Measurements from ENCODE around the gene TAS1R1. TPM values are rescaled to one million over a fixed set of nuclear protein-coding genes. Genes with fewer than 3 reads are reported as not detected.
A peak's percentile ranks its signal among the peaks of the same experiment; 100 is the strongest.

TAS1R1 gene
- total RNA-seq, 1 experiment from 2014 or later = not detected

GRCh38 chr1:6513320-6513801 is 41.7 kb upstream of the TAS1R1 start:
- no peak for DNase-seq (ENCODE audit: low read depth, low spot score)
- in situ Hi-C loops (cut with HindIII; ENCODE audit: low pct_unique_long_range_greater_than_20kb, low sequenced_read_pairs) (no loop called here), intact Hi-C loops (cut with micrococcal nuclease; ENCODE audit: unreplicated experiment) (no loop called here)
- Histone ChIP-seq H3K27ac (ENCODE audit: low read length) (no peak overlapping the region), H3K4me1 (ENCODE audit: control insufficient read depth, insufficient read depth, low read length) (peaks cover 4% of the 10 kb centered on the region), H3K36me3 (ENCODE audit: control insufficient read depth, insufficient read depth, low read length) (no peaks in the 10 kb centered on the region), H3K9me3 (ENCODE audit: control insufficient read depth, insufficient read depth, low read depth, low read length) (no peaks in the 10 kb centered on the region), H3K4me3 (ENCODE audit: low read depth in 2 of 2, low read length in 2 of 2) (no peak overlapping the region), H3K27me3 (ENCODE audit: control insufficient read depth, insufficient read depth, low read length) (no peaks in the 10 kb centered on the region)
- ChIA-PET CTCF (no interaction called here), POLR2A (no interaction called here)
- BruUV-seq (replicated peaks) = no TSS peak
- peak; percentile 26 for ATAC-seq
- no peak for TF ChIP-seq TCF7L2 (IDR thresholded peaks at IDR 0.05; ENCODE audit: low read depth, low read length)
- TF ChIP-seq, protein P1, sequence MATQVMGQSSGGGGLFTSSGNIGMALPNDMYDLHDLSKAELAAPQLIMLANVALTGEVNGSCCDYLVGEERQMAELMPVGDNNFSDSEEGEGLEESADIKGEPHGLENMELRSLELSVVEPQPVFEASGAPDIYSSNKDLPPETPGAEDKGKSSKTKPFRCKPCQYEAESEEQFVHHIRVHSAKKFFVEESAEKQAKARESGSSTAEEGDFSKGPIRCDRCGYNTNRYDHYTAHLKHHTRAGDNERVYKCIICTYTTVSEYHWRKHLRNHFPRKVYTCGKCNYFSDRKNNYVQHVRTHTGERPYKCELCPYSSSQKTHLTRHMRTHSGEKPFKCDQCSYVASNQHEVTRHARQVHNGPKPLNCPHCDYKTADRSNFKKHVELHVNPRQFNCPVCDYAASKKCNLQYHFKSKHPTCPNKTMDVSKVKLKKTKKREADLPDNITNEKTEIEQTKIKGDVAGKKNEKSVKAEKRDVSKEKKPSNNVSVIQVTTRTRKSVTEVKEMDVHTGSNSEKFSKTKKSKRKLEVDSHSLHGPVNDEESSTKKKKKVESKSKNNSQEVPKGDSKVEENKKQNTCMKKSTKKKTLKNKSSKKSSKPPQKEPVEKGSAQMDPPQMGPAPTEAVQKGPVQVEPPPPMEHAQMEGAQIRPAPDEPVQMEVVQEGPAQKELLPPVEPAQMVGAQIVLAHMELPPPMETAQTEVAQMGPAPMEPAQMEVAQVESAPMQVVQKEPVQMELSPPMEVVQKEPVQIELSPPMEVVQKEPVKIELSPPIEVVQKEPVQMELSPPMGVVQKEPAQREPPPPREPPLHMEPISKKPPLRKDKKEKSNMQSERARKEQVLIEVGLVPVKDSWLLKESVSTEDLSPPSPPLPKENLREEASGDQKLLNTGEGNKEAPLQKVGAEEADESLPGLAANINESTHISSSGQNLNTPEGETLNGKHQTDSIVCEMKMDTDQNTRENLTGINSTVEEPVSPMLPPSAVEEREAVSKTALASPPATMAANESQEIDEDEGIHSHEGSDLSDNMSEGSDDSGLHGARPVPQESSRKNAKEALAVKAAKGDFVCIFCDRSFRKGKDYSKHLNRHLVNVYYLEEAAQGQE (IDR thresholded peaks at IDR 0.05; ENCODE audit: insufficient read depth in 1 of 2, low read depth in 2 of 2, low read length in 1 of 2) = no peak
- TF ChIP-seq CTCF (IDR thresholded peaks at IDR 0.05) = no peak
- TF ChIP-seq POLR2AphosphoS5 (IDR thresholded peaks at IDR 0.05; ENCODE audit: low read depth, low read length) = no peak
- TF ChIP-seq SIN3A (IDR thresholded peaks at IDR 0.05; ENCODE audit: borderline replicate concordance, insufficient read depth, low read depth, low read length) = no peak

GRCh38 chr1:6515771-6516170 is 39.3 kb upstream of the TAS1R1 start:
- H3K4me3 ChIP-seq (ENCODE audit: low read depth in 2 of 2, low read length in 2 of 2) = no peak overlapping the region
- POLR2A ChIA-PET = no interaction called here
- TF ChIP-seq POLR2AphosphoS5 (IDR thresholded peaks at IDR 0.05; ENCODE audit: low read depth, low read length) (no peak), TCF7L2 (IDR thresholded peaks at IDR 0.05; ENCODE audit: low read depth, low read length) (no peak), SIN3A (IDR thresholded peaks at IDR 0.05; ENCODE audit: borderline replicate concordance, insufficient read depth, low read depth, low read length) (no peak), CTCF (IDR thresholded peaks at IDR 0.05) (no peak)
- TF ChIP-seq, protein P1 (IDR thresholded peaks at IDR 0.05; ENCODE audit: insufficient read depth in 1 of 2, low read depth in 2 of 2, low read length in 1 of 2) = no peak
- in situ Hi-C loops (cut with HindIII; ENCODE audit: low pct_unique_long_range_greater_than_20kb, low sequenced_read_pairs) = no loop called here
- CTCF ChIA-PET = no interaction called here
- no peak overlapping the region for H3K27ac ChIP-seq (ENCODE audit: low read length)
- no peaks in the 10 kb centered on the region for H3K27me3 ChIP-seq (ENCODE audit: control insufficient read depth, insufficient read depth, low read length)
- no peaks in the 10 kb centered on the region for H3K9me3 ChIP-seq (ENCODE audit: control insufficient read depth, insufficient read depth, low read depth, low read length)
- H3K36me3 ChIP-seq (ENCODE audit: control insufficient read depth, insufficient read depth, low read length) = no peaks in the 10 kb centered on the region
- intact Hi-C loops (cut with micrococcal nuclease; ENCODE audit: unreplicated experiment) = no loop called here
- ATAC-seq (no peak), DNase-seq (ENCODE audit: low read depth, low spot score) (no peak)
- H3K4me1 ChIP-seq (ENCODE audit: control insufficient read depth, insufficient read depth, low read length) = peaks cover 8% of the 10 kb centered on the region
- no TSS peak for BruUV-seq (replicated peaks)

Data from Panc1 (cell line).